Activated CD8-positive, alpha-beta memory T cell treated with anti-CD3 and anti-CD28 coated beads, Interleukin-2, amount 10 ng/mL, durations not matched to agents 7 days and 5 days (primary cell): ENCODE results near the gene KLF2. TPM values are rescaled to one million over a fixed set of nuclear protein-coding genes. Genes with fewer than 3 reads are reported as not detected.

ENCODE experiments used
- ATAC-seq: fragments of 150-1000 bp; cut with Tn5 transposase; one replicate; pipeline ENCODE4 v1.10.0; 2021; ENCODE audit warnings: moderate library complexity
- CTCF ChIA-PET: fragments of 350-600 bp; sonication (Branson Sonifier 250); formaldehyde crosslinking; loops from one replicate; lab custom pipeline; 2021; ENCODE audit warnings: antibody characterized with exemption; lab: Charles Lee
- DNase-seq: peaks from one replicate; pipeline ENCODE4 v3.0.0-alpha.2; 2020
- H3K27ac Mint-ChIP-seq: one replicate; pipeline ENCODE4 v1.8.0; 2021; ENCODE audit warnings: mild to moderate bottlenecking, mixed read lengths
- H3K27me3 Mint-ChIP-seq: one replicate; pipeline ENCODE4 v1.8.0; 2021; ENCODE audit warnings: mixed read lengths
- H3K36me3 Mint-ChIP-seq: one replicate; pipeline ENCODE4 v1.8.0; 2021; ENCODE audit warnings: mild to moderate bottlenecking, mixed read lengths
- H3K4me1 Mint-ChIP-seq: one replicate; pipeline ENCODE4 v1.8.0; 2021; ENCODE audit warnings: mixed read lengths
- H3K4me3 Mint-ChIP-seq: one replicate; pipeline ENCODE4 v1.8.0; 2021; ENCODE audit warnings: mild to moderate bottlenecking, moderate library complexity, mixed read lengths
- H3K9me3 Mint-ChIP-seq: one replicate; pipeline ENCODE4 v1.8.0; 2022; ENCODE audit warnings: low read depth, mixed read lengths
- total RNA-seq, 2 experiments: library from RNA; stranded (reverse); gene quantifications; one replicate each; pipeline ENCODE4 v1.2.3, GENCODE V29; 2021

KLF2 gene
- total RNA-seq, 2 experiments from 2014 or later, result 62.1 to 124 TPM

GRCh38 chr19:16347706-16348105 lies 23.1 kb downstream of the KLF2 start:
- no peak for ATAC-seq
- Mint-ChIP-seq H3K27ac (no peak overlapping the region), H3K4me1 (peaks cover 25% of the 10 kb centered on the region), H3K9me3 (no peaks in the 10 kb centered on the region), H3K4me3 (no peak overlapping the region), H3K36me3 (peaks cover 6% of the 10 kb centered on the region), H3K27me3 (peaks cover 23% of the 10 kb centered on the region)
- CTCF ChIA-PET, result interaction anchor here (0.9 to 31.2 kb wide), 2 partner anchors 18 to 20 kb away, joined by 3 to 449 read pairs; no protein-coding TSS in a partner anchor
- no peak for DNase-seq

- no peaks in the 10 kb centered on the region for H3K9me3 Mint-ChIP-seq
- peaks cover 16% of the 10 kb centered on the region for H3K4me1 Mint-ChIP-seq
- CTCF ChIA-PET, result interaction anchor here (1.0 kb wide), 1 partner anchor 19 kb away, joined by 3 read pairs; no protein-coding TSS in a partner anchor
- DNase-seq (no peak), ATAC-seq (no peak)
- no peak overlapping the region for H3K4me3 Mint-ChIP-seq
- H3K36me3 Mint-ChIP-seq, result peaks cover 8% of the 10 kb centered on the region
- peaks cover 23% of the 10 kb centered on the region for H3K27me3 Mint-ChIP-seq
- peak overlapping the region; percentile 38 for H3K27ac Mint-ChIP-seq
These were observed 25.0 kb downstream of the KLF2 start for GRCh38 chr19:16349551-16350152.

GRCh38 chr19:16351133-16351809 lies 26.6 kb downstream of the KLF2 start:
- CTCF ChIA-PET, result interaction anchor here (1.5 kb wide), 2 partner anchors 22 to 35 kb away, joined by 3 read pairs; no protein-coding TSS in a partner anchor
- H3K4me1 Mint-ChIP-seq, result peaks cover 19% of the 10 kb centered on the region
- H3K27ac Mint-ChIP-seq, result no peak overlapping the region
- no peaks in the 10 kb centered on the region for H3K9me3 Mint-ChIP-seq
- H3K36me3 Mint-ChIP-seq, result peaks cover 5% of the 10 kb centered on the region
- DNase-seq (no peak), ATAC-seq (no peak)
- no peak overlapping the region for H3K4me3 Mint-ChIP-seq
- peaks cover 23% of the 10 kb centered on the region for H3K27me3 Mint-ChIP-seq

GRCh38 chr19:16355293-16356043 lies 30.8 kb downstream of the KLF2 start:
- H3K9me3 Mint-ChIP-seq, result no peaks in the 10 kb centered on the region

GRCh38 chr19:16358456-16358855 lies 33.8 kb downstream of the KLF2 start:
- Mint-ChIP-seq H3K4me1 (peaks cover 50% of the 10 kb centered on the region), H3K36me3 (peaks cover 20% of the 10 kb centered on the region), H3K27ac (no peak overlapping the region), H3K9me3 (no peaks in the 10 kb centered on the region), H3K27me3 (peaks cover 24% of the 10 kb centered on the region), H3K4me3 (no peak overlapping the region)
- CTCF ChIA-PET, result interaction anchor here (1.6 to 24.3 kb wide), 2 partner anchors 24 to 26 kb away, joined by 8 to 449 read pairs; partner anchors contain the start of gene KLF2
- ATAC-seq (no peak), DNase-seq (no peak)

More at GRCh38 chr19:16355293-16356043, 30.8 kb downstream of the KLF2 start:
- DNase-seq, result no peak
- no peak overlapping the region for H3K27ac Mint-ChIP-seq
- CTCF ChIA-PET, result interaction anchor here (1.3 to 24.3 kb wide), 2 partner anchors 11 to 23 kb away, joined by 3 to 449 read pairs; partner anchors contain the start of gene KLF2
- ATAC-seq, result no peak
- H3K36me3 Mint-ChIP-seq, result peaks cover 12% of the 10 kb centered on the region
- no peak overlapping the region for H3K4me3 Mint-ChIP-seq
- H3K4me1 Mint-ChIP-seq, result peaks cover 38% of the 10 kb centered on the region
- peaks cover 10% of the 10 kb centered on the region for H3K27me3 Mint-ChIP-seq

GRCh38 chr19:16359074-16359473 lies 34.4 kb downstream of the KLF2 start:
- H3K4me1 Mint-ChIP-seq, result peaks cover 52% of the 10 kb centered on the region
- H3K9me3 Mint-ChIP-seq, result no peaks in the 10 kb centered on the region
- ATAC-seq (no peak), DNase-seq (no peak)
- no peak overlapping the region for H3K4me3 Mint-ChIP-seq
- H3K27me3 Mint-ChIP-seq, result peaks cover 26% of the 10 kb centered on the region
- peaks cover 19% of the 10 kb centered on the region for H3K36me3 Mint-ChIP-seq
- CTCF ChIA-PET, result interaction anchor here (1.0 to 24.3 kb wide), 2 partner anchors 13 to 27 kb away, joined by 3 to 449 read pairs; partner anchors contain the start of gene KLF2
- no peak overlapping the region for H3K27ac Mint-ChIP-seq

GRCh38 chr19:16359964-16360363 lies 35.3 kb downstream of the KLF2 start:
- ATAC-seq (no peak), DNase-seq (no peak)
- Mint-ChIP-seq H3K4me3 (no peak overlapping the region), H3K9me3 (no peaks in the 10 kb centered on the region), H3K4me1 (peaks cover 57% of the 10 kb centered on the region), H3K27ac (peak overlapping the region; percentile 62), H3K36me3 (peaks cover 19% of the 10 kb centered on the region), H3K27me3 (peaks cover 26% of the 10 kb centered on the region)
- CTCF ChIA-PET, result interaction anchor here (0.8 to 24.3 kb wide), 3 partner anchors 12 to 113 kb away, joined by 3 to 449 read pairs (median 3); partner anchors contain the start of gene KLF2

- CTCF ChIA-PET, result interaction anchor here (1.8 to 24.3 kb wide), 2 partner anchors 16 to 28 kb away, joined by 11 to 449 read pairs; partner anchors contain the start of gene KLF2
- Mint-ChIP-seq H3K36me3 (peaks cover 19% of the 10 kb centered on the region), H3K9me3 (no peaks in the 10 kb centered on the region), H3K4me1 (peaks cover 59% of the 10 kb centered on the region), H3K27ac (peak overlapping the region; percentile 45), H3K27me3 (peaks cover 31% of the 10 kb centered on the region), H3K4me3 (peak overlapping the region; percentile 18)
- ATAC-seq (no peak), DNase-seq (no peak)
These were observed 36.1 kb downstream of the KLF2 start for GRCh38 chr19:16360738-16361137.

- Mint-ChIP-seq H3K27me3 (peaks cover 31% of the 10 kb centered on the region), H3K27ac (peak overlapping the region; percentile 45), H3K9me3 (no peaks in the 10 kb centered on the region), H3K36me3 (peaks cover 19% of the 10 kb centered on the region), H3K4me3 (no peak overlapping the region), H3K4me1 (peaks cover 63% of the 10 kb centered on the region)
- no peak for DNase-seq
- CTCF ChIA-PET, result interaction anchor here (1.0 to 24.3 kb wide), 4 partner anchors 10 to 29 kb away, joined by 3 to 449 read pairs (median 7); partner anchors contain the start of gene KLF2
- no peak for ATAC-seq
These were observed 36.6 kb downstream of the KLF2 start for GRCh38 chr19:16361254-16361653.

- ATAC-seq (no peak), DNase-seq (no peak)
- Mint-ChIP-seq H3K9me3 (no peaks in the 10 kb centered on the region), H3K4me3 (no peak overlapping the region), H3K4me1 (peaks cover 64% of the 10 kb centered on the region), H3K36me3 (peaks cover 19% of the 10 kb centered on the region), H3K27me3 (peaks cover 31% of the 10 kb centered on the region), H3K27ac (no peak overlapping the region)
- CTCF ChIA-PET, result interaction anchor here (0.8 to 24.3 kb wide), 5 partner anchors 9 to 29 kb away, joined by 3 to 449 read pairs (median 3); partner anchors contain the start of gene KLF2
These were observed 37.3 kb downstream of the KLF2 start for GRCh38 chr19:16361926-16362325.

- CTCF ChIA-PET, result interaction anchor here (1.4 to 24.3 kb wide), 2 partner anchors 13 to 31 kb away, joined by 6 to 449 read pairs; partner anchors contain the start of gene KLF2
- Mint-ChIP-seq H3K4me1 (peaks cover 67% of the 10 kb centered on the region), H3K36me3 (peaks cover 19% of the 10 kb centered on the region), H3K4me3 (no peak overlapping the region), H3K9me3 (no peaks in the 10 kb centered on the region), H3K27me3 (peaks cover 31% of the 10 kb centered on the region), H3K27ac (no peak overlapping the region)
- no peak for DNase-seq
- no peak for ATAC-seq
These were observed 38.7 kb downstream of the KLF2 start for GRCh38 chr19:16363133-16363851.

GRCh38 chr19:16363852-16364230 lies 39.2 kb downstream of the KLF2 start:
- no peak overlapping the region for H3K27ac Mint-ChIP-seq
- H3K36me3 Mint-ChIP-seq, result peaks cover 17% of the 10 kb centered on the region
- H3K4me3 Mint-ChIP-seq, result no peak overlapping the region
- CTCF ChIA-PET, result interaction anchor here (1.4 to 24.3 kb wide), 2 partner anchors 13 to 31 kb away, joined by 6 to 449 read pairs; partner anchors contain the start of gene KLF2
- no peak for ATAC-seq
- H3K27me3 Mint-ChIP-seq, result peaks cover 28% of the 10 kb centered on the region
- H3K9me3 Mint-ChIP-seq, result no peaks in the 10 kb centered on the region
- DNase-seq, result no peak
- peaks cover 65% of the 10 kb centered on the region for H3K4me1 Mint-ChIP-seq
